ENCODE data around the gene ABCA3.

Gene ABCA3

DNA sequence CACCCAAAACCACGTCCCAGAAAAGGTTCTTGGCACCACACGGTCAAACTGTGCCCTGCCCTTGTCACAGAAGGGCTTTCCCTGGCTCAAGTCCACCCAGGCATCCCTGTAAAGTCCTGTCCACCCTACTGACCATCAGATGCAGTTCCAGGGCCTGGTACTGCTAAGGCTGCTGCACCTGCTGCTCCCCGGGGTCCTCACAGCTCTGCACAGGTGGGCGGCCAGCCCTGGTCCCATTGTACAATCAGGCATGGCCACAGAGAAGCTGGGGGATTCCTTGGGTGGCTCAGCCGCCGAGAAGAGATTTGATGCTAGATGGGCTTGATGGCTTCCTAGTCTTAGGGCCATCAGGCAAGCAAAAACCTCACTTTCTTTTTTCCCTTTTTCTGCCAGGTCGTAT lies 15.3 kb downstream of the ABCA3 start:
- no peak overlapping the region for H3K4me3 ChIP-seq (ENCODE audit: low read length)
- DNase-seq (ENCODE audit: low read depth, low spot score), result no peak

DNA sequence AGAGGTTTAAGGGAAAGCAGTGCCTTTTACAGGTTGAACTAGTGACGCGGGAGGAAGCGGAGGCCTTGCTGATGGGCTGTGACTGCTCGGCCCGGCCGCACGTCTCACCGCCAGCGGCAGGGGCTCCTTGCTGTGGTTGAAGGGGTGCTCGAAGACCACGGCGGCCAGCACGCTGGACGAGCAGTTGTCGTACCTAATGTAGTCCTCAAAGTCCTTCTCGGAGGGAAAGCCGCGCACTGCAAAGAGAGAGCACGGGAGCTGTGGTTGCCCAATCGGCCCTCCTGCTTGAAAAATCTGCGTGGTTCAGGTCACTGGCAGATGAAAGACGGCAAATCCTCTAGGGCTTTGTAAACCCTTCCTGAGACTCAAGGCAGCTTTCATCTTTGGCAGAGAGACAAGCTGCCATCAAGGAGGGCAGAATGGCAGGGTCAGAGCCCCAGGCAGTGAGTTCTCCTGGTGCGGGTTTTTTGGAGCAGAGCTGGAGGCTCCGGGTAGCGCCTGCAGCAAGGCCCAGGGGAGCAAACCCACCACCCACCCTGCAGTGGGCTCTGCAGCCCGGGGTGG lies 16.1 kb downstream of the ABCA3 start:
- DNase-seq (ENCODE audit: low read depth, low spot score), result no peak
- H3K4me3 ChIP-seq (ENCODE audit: low read length), result no peak overlapping the region

DNA sequence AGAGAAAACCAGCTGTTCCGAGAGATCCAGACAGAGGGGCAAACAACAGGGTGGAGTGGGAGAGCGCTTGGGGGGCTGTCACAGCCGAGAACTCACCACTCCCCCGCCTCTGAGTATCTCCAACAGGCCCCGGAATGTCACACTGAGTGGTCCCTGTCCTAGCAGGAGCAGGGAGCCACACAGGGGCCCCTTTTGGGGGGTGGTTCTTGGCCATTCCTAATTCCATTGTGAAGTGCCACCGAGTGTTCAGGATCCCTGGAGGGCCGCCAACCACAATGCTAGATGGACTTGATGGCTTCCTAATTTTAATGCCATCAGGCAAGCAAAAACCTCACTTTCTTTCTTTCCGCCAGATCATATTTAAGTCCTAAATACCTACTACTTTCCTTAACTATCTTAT lies 16.8 kb downstream of the ABCA3 start:
- H3K4me3 ChIP-seq (ENCODE audit: low read length), result no peak overlapping the region
- DNase-seq (ENCODE audit: low read depth, low spot score), result no peak

DNA sequence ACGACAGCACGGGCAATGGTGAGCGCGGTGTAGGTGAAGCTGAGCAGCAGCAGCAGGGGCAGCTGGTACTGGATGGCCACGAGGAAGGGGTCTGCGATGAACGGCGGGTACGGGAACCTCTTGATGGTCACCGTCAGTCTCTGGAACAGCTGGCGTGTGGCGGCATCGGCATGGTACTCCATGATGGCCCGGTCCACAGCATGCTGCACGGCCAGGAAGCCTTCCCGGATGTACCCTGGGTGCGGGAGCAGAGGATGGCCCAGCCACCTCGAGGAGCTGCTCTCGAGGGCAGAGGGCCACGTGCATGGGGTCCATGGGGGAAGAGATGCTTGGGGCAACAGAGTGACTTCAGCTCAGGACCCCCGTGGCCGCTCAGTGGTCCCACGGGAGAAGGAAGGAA lies 20.9 kb downstream of the ABCA3 start:
- DNase-seq (ENCODE audit: low read depth, low spot score), result no peak
- H3K4me3 ChIP-seq (ENCODE audit: low read length), result no peak overlapping the region

DNA sequence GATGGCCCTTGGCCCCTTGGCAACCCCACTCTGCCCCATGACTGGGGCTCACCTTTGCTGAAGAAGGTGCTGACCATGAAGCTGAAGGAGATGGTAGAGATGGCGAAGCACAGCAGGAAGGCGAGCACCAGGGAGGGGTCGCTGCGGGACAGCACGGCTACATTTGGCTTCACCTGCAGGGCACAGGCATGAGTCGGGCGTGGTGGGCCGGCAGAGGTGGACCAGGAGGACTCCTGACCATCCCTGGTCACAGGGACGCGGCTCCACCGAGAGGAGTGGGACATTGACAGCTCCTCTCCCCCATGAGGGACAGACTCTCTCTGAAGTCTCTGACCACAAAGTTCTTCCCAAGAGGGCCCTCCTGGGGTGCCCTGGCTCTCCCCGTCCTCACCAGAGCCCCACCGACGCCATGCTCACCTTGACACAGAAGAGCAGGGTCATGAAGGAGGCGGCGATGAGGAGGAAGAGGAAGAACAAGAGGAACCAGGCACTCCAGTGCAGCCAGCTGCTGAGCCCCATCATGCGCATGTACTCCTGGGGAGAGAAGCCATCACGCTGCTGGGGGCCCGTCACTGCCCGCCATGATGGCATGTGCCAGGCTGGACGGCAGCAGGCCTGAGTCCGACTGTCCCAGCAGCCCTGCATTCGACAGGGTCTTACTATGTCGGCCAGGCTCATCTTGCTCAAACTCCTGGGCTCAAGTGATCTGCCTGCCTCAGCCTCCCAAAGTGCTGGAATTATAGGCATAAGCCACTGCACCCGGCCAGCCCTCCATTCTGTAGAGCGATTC lies 23.1 kb downstream of the ABCA3 start:
- H3K4me3 ChIP-seq (ENCODE audit: low read length), result no peak overlapping the region
- no peak for DNase-seq (ENCODE audit: low read depth, low spot score)

GRCh38 chr16:2308089-2308962 lies 32.2 kb downstream of the ABCA3 start:
- H3K4me3 ChIP-seq (ENCODE audit: low read length), result no peak overlapping the region
- no peak for DNase-seq (ENCODE audit: low read depth, low spot score)

DNA sequence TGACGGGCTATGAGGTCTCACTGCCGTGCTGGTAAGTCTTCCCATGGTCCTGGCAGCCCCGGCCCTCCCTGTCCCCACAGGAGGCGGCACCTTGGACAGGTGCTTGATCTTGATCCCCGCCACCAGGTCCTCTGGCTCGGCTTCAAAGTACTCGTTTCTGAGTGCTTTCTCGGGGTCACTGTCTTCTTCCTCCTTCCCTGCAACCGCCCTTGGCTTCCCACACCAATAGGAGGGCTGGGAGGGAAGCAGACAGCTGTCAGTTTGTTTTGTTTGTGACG lies 40.7 kb downstream of the ABCA3 start:
- DNase-seq (ENCODE audit: low read depth, low spot score), result no peak
- no peak overlapping the region for H3K4me3 ChIP-seq (ENCODE audit: low read length)

- no peak for DNase-seq (ENCODE audit: low read depth, low spot score)
- no peak overlapping the region for H3K4me3 ChIP-seq (ENCODE audit: low read length)
Measured at GRCh38 chr16:2299121-2299914, 41.2 kb downstream of the ABCA3 start.

DNA sequence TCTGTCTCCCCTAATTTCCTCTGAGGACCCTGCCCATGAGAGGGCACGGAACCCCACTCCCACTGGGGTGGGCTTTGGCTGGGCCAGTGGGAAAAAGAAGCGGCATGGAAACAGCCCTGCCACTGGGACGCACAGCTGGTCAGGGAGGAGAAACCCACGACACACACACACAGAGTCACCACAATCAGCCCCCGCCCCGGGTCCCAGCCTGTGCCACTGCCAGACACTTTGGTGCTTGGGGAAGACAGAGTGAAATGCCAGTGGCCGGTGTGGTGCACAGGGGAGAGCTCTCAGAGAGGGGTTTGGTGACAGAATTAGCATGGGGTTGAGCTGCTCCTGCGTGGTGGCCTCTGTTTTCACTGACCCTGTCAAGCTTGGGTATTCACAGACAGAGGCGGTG lies 41.9 kb downstream of the ABCA3 start:
- DNase-seq (ENCODE audit: low read depth, low spot score), result no peak
- no peak overlapping the region for H3K4me3 ChIP-seq (ENCODE audit: low read length)

DNA sequence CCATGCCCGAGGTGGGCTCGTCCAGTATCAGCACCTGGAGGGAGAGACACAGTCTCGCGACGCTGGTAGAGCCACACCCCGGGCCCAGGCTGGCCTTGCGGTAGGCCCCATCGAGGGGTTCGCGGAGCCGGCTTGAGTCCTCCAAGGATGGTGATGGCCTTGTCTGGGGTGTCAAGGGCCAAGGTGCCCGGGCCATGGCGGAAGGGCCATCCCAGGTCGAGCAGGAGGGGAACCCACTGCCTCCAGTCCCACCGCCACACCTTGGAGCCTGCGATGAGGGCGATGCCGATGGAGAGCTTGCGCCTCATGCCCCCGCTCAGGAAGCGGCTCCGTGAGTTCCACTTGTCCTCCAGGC lies 43.0 kb downstream of the ABCA3 start:
- H3K4me3 ChIP-seq (ENCODE audit: low read length), result no peak overlapping the region
- no peak for DNase-seq (ENCODE audit: low read depth, low spot score)

DNA sequence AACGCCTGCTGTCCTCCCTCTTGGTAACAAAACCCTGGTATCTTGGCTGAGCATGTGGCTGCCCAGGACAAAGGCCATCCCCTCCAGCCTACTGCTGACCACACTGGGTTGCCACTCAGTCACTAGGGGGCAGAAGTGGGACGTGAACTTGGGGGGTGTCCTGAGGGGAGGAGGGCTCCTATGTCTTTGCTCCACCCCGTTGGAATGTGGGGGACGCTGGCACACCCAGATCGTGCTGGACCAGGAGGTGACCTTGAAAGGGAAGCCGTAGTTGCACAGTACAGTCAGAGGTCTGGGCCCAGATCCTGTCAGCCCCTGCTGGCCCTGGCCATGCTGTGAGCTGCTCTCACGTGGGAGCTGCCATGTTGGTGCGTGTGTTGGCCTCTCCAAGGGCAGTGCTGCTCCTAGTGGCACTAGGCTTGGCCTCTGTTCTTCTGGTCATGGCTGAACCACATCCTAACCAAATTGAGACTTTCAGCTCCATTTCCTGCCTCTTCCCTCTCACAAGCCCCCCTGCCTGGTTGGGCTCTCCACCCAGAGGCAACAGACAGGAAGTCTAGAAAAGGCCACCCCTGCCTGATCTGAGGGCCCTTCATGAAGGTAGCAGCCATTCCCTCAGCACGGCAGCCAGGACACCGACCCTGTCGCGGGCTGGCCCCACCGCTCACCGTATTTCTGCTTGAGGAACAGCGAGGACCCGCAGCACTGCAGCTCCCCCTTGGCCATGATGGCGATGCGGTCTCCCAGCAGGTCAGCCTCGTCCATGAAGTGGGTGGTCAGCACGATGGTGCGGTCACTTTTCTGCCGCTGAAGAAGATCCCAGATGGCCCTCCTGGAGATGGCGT lies 43.6 kb downstream of the ABCA3 start:
- no peak overlapping the region for H3K4me3 ChIP-seq (ENCODE audit: low read length)
- peak; percentile 60 for DNase-seq (ENCODE audit: low read depth, low spot score)

DNA sequence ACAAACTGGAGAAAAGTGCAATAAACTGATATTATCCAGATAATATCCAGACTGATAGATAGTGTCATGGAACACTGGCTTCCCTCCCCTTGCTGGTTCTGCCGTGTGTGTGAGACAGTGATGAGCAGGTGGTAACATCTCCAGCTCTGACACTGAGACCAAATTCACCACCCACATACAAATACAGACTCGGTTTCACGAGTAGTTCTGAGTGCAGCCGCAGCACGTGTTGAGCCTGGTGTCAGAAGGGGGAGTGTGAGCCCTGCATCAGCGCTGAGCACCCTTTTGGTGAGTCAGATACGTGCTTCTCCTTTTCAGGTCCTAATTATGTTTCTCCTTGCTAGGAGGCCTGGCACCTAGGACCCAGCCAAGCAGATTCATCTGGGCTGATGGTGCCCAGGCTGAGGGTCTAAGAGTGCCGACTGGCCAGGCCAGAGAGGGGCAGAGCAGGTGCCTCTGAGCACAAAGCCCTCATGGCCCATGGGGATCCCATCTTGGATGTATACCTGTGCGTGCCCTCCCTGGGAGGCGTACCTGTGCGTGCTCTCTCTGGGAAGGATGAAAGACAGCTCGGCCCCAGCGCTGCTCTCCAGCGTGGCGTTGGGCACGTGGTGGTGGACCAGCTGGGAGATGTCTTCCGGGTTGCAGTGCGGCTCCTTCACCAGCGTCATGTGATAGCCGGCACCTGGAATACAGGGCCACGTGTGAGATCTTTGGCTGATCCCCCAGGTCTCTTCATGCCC lies 45.3 kb downstream of the ABCA3 start:
- H3K4me3 ChIP-seq (ENCODE audit: low read length), result no peak overlapping the region
- DNase-seq (ENCODE audit: low read depth, low spot score), result peak; percentile 35

- DNase-seq (ENCODE audit: low read depth, low spot score), result no peak
- H3K4me3 ChIP-seq (ENCODE audit: low read length), result no peak overlapping the region
Measured at GRCh38 chr16:2292221-2292620, 48.3 kb downstream of the ABCA3 start.

DNA sequence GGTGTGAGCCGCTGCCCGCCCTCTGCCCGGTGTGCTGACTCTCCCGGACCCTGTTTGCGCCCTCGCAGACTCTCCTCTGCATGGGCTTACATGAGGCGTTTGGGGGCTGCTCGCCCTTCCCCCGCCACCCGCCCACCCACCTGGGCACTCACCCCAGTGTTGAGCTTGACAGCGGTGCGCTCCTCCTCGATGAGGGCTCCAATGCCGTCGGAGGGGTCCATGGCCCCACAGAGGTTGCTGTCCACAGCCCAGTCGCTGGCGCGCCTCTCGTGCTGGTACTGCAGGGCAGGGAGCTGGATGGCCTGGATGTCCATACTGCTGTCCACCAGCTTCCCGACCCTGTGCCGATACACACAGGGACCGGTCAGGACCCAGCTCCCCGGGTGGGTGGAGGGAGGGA lies 51.2 kb downstream of the ABCA3 start:
- H3K4me3 ChIP-seq (ENCODE audit: low read length), result no peak overlapping the region
- DNase-seq (ENCODE audit: low read depth, low spot score), result no peak

DNA sequence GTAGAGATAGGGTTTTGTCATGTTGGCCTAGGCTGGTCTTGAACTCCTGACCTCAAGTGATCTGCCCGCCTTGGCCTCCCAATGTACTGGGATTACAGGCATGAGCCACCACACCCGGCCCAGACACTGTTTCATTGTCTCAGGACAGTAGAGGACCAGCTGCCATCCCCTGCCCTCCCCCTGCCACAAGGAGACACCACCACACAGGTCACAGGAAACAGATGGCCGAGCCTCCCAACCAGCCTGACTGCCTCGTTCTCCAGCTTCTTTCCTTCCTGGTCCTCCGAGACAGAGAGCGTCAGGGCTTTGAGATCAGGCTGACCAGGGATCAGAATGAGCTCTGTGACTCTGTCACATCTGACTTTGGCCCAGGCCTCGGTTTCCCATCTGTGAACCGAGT lies 51.8 kb downstream of the ABCA3 start:
- DNase-seq (ENCODE audit: low read depth, low spot score), result no peak
- no peak overlapping the region for H3K4me3 ChIP-seq (ENCODE audit: low read length)

GRCh38 chr16:2287916-2288547 lies 52.5 kb downstream of the ABCA3 start:
- no peak overlapping the region for H3K4me3 ChIP-seq (ENCODE audit: low read length)
- no peak for DNase-seq (ENCODE audit: low read depth, low spot score)

DNA sequence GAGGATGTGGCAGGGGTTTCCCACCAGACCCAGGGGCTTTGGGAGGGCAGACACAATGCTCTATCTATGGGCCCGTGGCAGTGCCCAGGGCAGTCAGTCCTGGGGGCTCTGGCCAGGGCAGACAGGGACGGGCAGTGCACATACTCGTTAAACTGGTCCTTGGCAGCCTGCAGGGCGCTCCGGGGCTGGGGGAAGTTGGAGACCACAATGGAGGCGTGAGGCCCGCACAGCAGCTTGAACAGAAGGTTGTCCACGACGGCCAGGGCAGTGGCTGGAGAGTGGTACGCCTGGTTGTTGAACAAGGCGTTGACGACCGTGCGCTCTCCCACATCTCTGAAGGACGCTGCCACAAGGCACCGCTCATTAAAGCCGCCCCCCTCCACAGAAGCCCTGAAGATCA lies 54.0 kb downstream of the ABCA3 start:
- H3K4me3 ChIP-seq (ENCODE audit: low read length), result no peak overlapping the region
- DNase-seq (ENCODE audit: low read depth, low spot score), result no peak

DNA sequence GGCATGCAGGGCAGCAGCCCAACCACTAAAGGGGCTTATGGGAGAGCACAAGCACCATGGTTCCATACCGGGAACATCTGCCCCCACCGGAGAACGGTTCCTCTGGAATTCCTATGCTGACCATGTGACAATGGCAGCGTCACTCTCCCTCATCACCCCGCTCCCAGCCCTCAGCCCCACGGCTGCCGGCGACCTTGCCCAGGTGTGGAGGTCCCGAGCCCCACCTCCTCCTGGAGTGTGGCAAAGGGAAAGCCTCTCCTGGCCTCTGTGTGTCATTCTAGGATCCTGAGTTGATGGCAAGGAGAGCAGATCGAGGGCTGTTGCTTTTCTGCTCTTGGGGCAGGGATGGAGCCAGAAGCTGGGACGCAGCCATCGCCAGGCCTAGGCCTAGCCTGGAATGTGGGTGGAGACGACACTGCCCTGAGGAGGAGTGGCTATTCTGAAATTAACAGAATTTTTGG lies 54.8 kb downstream of the ABCA3 start:
- H3K4me3 ChIP-seq (ENCODE audit: low read length), result no peak overlapping the region
- DNase-seq (ENCODE audit: low read depth, low spot score), result no peak
